Stimulated activated CD8-positive, alpha-beta memory T cell treated with anti-CD3 and anti-CD28 coated beads, Interleukin-4, amount 100 ng/mL, for 4 hours (primary cell): ENCODE data around the gene ST8SIA5.
"Not testable (repeated sequence)": the region's sequence is repeated elsewhere in the genome, so short reads cannot be mapped to it uniquely, and the experiment has no call there.

Experiments
- DNase-seq, 2 donors: peaks; one replicate each; pipeline ENCODE4 v3.0.0-alpha.2; 2020; ENCODE audit warnings: low read depth in 2 of 2, low spot score in 1 of 2

The ST8SIA5 gene, protein sequence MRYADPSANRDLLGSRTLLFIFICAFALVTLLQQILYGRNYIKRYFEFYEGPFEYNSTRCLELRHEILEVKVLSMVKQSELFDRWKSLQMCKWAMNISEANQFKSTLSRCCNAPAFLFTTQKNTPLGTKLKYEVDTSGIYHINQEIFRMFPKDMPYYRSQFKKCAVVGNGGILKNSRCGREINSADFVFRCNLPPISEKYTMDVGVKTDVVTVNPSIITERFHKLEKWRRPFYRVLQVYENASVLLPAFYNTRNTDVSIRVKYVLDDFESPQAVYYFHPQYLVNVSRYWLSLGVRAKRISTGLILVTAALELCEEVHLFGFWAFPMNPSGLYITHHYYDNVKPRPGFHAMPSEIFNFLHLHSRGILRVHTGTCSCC

DNA sequence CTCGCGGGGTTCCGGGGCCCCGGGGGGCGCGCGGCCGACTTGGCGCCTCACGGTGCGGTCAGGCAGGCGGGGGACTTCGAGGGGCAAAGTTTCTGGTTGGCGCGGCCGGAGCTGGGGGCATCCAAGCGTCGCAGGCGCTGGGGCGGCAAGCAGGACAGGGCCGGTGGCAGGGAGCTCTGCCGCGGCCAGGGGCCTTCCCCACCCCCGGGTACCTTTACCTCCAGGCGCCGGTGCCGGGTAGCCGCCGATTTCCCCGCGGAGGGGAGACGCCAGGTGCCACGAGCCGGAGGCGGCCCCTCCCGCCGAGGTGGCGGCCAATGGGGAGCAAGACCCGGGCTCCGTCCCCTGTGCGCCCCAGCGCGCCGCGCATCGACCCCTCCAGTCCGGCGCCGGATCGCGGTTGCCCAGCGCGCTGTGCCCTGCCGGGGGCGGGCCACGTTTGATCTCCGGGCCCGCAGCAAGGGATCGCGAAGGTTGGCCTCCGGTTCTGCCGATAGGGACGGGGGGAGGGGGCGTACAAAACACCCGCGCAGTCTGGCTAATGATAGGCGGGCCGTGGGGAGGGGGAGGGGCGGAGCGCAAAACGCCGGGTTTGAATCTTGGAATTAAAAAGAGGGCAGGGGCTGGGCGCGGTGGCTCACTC, at the start of gene ST8SIA5:
TSS of gene ST8SIA5 (minus strand) at position 495 of the 643 bp plus-strand sequence. CDS start 545 bp downstream, outside the sequence.
- no peak for DNase-seq

DNA sequence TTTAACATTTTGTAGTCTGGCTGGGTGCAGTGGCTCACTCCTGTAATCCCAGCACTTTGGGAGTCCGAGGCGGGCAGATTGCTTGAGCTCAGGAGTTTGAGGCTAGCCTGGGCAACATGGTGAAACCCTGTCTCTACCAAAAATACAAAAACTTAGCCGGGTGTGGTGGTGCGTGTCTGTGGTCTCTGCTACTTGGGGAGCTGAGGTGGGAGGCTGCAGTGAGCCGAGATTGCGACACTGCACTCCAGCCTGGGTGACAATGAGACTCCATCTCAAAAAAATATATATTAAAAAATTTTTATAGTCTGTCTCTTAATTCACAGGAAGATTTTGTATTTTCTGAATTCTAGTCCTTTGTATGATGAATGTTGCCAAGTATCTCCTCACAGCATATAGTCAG, 39.1 kb upstream of the ST8SIA5 start:
- DNase-seq: not testable (repeated sequence)

DNA sequence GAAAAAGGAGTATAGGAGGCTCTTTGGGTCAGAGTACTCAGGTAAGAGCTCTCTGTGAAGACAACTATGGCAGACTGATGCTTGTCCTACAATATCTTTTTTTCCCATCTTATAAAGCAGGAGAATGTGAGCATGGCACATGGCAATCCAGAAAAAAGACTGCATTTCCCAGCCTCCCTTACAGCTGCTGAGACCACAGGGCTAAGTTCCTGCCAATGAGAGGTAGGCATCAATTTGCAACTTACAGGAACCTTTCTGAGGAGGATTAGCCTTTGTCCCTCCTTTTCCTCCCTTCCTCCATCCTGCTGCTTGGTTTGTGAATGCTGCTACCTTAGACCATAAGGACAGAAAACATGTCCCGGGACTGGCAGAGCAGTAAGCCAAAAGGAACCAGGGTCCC, 37.8 kb upstream of the ST8SIA5 start:
- no peak for DNase-seq

DNA sequence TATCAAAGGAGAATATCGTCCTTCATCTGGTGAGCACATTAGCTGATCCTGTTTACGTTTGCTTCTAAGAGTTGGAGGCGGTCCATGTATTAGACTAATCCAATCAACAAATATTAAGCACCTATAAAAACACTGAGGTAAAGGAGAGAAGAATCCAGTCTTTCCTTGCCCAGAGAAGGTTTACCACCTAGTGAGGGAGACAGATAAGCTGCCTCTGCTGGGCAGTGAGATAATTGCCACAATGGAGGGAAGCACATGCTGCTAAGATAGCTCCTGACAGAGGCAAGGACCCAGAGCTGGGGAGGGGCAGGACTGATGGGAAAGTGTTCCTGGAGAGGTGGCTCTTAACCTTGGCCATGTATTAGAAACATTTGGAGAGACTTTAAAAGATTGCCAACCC, 36.7 kb upstream of the ST8SIA5 start:
- DNase-seq: no peak

DNA sequence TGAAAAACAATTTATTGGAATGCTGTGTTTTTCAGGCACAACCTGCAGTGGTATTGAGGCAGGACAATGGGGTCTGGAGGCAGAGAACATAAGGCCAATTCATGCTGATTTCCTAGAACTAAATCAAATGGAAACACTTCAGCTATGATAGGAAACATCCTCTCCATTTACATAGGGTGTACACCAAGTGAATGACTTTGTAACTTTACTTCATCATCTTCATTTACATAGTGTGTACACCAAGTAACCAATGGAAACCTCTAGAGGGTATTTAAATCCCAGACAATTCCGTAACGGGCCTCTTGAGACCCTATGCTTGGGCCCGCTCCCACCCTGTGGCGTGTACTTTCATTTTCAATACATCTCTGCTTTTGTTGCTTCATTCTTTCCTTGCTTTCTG, 32.2 kb upstream of the ST8SIA5 start:
- DNase-seq: no peak

DNA sequence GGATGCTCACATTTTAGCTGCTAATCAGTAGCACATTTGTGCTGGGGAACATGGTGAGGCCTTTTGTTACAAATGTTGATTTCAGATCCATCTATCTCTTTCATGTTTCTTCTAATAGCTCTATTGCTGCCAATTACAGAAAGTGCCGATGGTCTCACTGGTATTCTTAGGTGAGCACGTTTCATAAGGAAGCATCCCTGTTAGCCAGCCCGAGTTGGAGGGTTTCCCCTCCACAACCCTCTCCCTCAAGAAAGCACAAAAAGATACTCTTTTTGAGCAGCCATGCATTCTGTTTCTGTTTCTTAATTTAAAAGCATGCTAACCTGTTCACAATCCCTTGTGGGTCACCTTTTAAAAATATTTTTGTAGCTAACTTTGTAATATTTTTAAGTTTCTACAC, 30.8 kb upstream of the ST8SIA5 start:
- DNase-seq: no peak

DNA sequence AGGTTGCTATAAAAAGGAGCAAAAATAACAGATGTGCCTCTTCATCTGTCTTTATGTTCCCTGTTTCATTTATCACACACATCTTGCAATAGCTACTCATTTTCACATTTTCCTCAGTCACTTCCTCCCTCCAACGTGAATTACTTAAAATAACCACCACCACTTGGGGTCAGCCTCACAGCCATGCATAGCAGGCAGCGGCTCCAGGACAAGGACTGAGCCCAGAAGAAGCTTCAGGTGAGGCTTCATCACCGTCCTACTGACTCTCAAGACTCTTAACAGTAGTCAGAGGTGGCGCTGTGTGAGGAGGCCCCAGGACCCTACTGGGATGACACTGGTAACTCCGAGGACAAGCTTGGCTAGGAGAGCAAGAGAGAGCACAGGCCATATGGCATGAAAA, 15.5 kb upstream of the ST8SIA5 start:
- no peak for DNase-seq

DNA sequence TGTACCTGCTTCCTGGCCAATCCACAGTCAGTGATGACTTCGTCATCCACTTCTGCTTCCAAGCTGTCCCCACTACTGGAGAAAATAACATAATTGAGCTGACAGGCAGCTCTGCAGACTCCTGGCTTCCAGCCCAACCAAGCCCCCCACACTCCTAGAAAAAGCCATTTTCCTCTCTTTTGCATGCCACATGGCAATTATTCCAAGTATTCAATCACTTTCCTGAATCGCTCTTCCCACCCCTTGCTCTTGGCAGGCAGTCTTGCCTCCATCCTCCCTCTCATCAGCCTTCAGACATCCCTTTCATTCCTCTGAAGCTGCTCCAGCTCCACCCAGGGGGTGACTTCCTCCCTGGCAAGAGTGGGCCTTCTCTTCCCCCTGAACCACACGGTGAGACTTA, 14.3 kb upstream of the ST8SIA5 start:
- no peak for DNase-seq

DNA sequence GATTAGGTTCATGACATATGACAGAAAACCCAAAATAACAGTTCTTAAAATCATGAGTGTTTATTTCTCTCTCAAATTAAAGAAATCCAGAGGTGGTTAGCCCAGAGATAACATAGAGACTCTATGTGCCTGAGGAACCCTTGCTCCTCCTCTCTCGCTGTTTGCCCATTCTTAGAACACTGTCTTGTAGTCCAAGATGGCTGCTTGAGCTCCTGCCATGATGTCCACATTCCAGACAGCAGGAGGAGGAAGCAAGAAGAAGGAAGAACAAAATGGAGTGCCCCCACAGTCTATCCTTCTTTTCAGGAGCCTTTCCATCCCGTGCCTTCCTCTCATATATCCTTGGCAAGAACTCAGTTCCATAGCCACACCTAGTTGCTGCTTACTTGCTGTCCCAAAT, 13.9 kb upstream of the ST8SIA5 start:
- DNase-seq: no peak

DNA sequence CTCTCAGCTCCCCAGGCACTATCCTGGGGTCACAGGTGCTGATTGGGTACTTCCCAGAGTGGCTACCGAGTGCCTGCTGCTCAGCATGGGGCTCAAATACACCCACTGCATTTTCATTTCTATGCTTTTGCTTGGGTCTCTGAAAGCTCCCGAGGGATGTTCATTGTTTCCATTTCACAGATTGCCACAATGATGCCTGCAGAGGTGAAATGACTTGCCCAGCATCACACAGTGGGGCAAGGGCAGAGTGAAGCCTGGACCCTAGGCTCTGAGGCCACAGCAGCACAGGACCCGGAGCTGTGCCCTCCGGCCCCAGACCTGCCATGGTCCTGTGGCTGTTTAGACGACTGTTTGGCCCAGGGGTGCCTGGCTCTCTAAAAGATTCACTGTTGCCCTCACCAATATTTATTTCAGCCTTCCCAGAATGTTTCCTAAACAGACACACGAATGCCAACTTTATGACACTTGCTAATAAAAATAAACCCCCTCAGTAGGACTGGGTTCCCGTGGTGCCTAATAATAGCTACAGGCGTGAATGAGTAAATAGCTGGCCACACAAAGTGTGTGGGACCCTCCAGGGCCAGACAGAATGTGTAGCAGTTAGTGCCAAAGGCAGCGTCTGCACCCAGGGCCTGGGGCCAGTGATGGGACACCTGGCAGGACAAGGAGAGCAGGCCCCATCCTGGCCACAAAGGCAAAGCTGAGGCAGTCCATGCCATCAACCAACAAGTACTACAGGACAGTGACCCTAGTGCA, 11.5 kb upstream of the ST8SIA5 start:
- DNase-seq: no peak

DNA sequence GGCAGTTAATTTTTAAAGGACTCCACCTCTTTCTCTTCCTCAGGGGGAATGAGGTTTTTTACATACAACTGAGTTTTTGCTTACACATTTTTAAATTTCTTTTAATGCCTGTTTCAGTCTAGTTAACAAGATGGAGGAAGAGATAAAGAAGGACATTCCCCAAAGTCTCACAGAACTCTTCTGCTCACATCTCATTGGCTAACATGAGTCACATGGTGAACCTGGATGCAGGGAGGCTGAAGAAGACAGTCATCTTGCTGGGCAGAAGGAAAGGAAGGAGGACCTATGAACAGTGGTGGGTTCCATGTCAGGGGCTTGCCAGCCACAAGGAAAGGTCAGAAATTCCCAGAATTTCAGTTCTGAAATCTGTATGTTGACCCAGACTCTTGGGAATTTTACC, 10.4 kb upstream of the ST8SIA5 start:
- no peak for DNase-seq

DNA sequence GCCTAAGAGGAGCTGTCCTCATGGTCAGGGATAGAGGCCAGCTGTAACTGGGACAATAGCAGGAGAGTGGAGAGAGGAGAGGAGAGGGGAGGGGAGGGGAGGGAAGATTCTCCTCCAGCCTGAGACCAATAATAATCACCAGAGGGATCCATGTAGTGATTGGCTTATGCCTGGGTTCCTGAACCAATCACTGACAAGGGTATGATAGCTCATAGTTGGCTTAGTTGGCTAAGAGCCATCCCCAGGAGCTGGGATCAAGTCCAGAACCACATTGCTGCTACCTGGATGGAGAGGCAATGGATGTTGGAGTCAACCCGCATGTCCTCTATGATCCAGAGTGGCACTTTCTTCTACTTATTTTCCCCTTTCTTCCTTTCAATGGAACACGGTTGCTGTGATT, 7.7 kb upstream of the ST8SIA5 start:
- DNase-seq: no peak

DNA sequence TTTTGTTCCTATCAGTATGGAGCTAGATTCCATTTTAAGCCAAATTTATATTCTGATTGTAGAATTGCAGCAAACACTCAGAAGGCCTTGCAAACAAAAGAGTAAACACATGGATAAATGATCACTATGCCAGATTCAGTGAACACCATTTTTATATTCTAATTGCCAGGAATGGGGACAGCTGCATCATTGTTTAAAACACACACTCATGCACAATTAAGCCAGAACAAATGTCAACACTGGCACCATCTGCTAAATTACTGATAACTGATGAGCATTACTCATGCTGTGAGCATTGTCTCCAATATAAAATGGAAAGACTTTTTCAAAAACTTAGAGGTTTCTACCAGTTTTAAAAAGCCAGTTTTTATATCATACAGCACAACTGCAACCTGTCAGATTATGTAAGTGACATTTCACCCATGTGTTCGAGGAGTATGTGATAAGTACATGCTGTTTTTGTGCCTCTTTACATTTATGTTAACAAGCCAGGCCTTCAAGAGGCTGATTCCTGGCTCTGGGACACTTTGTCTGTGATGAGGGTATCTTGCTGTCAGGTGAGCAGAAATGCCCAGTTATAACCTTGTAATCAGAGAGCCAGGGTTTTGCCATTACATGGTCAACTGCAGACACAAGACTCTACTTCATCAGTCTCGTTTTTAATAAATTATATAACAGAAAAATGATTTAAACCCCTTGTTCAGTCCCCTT, 4.4 kb upstream of the ST8SIA5 start:
- DNase-seq: no peak

DNA sequence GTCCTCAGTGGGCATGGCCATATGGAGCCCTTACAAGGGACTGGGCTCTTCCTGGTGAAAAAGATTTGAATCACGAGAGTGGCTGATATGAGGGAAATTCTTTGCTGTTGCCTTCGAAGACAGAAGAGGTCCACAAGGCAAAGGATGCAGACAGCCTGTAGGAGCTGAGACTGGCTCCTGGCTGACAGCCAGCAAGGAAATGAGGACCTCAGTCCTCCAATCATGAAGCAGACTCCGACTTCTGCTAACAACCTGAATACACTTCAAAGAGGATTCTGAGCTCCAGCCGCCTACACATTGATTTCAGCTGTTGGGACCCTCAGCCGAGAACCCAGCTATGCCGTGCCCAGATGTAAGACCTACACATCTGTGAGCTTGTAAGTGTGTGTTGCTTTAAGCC, 3.0 kb upstream of the ST8SIA5 start:
- no peak for DNase-seq

DNA sequence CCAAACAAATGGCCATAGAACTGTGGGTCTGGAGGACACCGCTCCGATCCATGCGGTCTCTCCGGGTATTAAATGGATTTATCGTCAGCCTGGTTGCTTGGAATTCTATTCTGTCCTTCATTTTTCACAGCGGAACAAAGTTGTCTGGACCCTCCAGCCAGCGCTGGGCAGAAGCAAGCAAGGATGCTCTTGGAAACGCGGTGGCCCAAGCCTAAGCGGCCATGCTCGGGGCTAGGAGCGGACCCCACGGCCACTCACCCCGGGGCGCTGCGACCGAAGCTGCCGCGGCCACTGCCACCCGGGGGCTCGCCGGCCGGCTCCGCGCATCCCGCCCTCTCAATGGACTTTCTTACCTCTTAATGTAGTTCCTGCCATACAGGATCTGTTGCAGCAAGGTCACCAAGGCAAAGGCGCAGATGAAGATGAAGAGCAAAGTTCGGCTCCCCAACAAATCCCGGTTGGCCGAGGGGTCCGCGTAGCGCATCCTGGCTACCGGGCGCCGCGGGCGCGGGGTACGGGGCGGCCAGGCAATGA, 761 bp downstream of the ST8SIA5 start:
- no peak for DNase-seq

DNA sequence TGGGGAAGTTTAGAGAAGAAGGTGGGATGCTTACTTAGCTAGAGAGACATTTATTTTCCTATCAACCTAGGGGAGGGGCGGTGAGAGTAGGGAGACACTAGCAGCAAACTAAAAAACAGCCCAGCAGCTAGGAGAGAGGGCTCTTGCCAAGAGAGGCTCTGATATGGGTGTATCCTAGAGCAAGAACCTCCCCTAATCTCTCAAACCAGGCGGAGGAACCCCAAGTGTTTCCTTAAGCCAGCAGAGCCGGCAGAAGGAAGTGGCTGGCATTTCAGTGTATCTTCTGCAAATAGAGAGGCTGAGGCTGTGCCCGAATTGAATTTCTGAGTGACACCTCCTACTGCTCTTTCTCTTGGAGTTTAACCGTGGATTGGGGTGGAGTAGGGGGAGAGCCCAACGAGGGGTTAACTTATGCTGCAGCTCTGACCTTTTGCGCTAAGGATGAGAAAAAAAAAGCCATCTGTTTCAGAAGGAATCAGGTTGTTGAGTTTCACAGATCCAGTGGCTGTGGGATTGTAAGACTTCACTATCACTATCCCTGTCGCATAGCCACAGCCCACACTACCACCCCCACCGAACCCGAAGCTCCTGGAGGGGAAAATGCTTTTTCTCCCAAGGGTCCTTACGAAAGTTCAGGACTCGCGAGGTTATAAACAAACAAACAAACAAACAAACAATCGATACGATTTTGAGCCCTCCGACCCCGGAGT, 1.4 kb downstream of the ST8SIA5 start:
- DNase-seq: no peak

DNA sequence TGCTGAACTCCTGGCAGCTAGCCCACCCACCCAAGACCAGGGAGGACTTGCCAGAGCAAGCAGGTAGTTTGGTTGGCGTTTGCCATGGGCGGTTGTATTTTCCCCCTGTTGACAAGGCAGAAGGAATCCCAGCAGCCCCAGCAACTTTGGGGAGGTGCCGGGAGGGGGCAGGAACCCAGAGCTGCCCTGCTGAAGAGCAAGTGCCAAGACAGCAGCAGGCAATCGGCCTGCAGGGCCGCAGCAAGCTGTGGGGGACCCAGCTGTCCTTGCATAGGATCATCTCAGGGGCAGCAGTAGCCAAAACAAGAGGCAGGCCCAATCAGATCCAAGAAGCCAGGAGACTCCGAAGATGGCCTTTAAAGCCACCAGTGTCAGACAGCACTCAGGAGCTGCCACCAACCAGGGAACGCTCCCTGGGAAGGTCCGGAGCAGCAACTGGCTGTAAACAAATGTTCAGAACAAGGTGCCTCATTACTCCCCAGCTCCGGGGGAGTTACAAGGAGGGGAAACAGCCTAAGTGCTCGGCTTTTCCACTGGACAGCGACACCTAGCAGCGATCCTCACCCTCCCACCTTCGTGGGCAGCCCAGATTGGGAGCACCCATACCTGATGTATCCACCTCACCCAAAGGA, 2.1 kb downstream of the ST8SIA5 start:
- no peak for DNase-seq

DNA sequence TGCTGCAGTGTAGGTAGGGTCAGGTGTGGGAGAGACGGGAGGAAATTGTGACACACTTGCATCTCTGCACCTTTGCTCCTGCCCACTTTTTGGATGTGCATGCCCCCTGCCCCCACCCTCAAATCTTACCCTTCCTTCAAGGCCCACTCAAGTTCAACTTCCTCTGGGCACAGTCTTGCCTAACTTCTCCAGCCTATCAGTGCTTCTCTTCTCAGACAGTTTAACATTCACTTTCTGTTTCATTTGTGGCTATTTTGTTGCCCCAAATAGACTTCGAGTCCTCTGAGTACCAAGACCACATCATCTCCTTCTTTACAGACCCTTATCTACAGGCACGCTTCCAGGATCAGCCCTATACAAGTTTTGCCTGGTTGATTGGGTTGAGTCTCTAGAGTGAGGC, 2.7 kb downstream of the ST8SIA5 start:
- DNase-seq: no peak

DNA sequence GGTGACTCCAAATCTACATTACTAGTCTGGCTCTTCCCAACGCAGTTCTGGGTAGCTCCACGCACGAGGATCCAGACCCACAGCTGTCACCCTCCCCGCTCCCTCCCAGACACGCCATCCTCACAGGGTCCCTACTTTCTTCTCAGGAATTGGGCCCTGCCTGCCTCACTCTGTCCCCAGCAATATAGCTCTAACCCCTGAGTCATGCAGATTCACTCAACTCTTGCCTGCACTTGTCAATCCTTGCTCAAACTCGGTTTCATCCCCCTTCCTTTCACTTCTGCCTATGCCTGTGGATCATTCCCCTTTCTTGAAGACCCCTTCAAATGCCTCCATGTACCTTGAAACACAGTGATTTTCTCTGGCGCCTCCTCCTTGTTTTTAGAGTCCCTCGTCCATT, 5.0 kb downstream of the ST8SIA5 start:
- DNase-seq: no peak

DNA sequence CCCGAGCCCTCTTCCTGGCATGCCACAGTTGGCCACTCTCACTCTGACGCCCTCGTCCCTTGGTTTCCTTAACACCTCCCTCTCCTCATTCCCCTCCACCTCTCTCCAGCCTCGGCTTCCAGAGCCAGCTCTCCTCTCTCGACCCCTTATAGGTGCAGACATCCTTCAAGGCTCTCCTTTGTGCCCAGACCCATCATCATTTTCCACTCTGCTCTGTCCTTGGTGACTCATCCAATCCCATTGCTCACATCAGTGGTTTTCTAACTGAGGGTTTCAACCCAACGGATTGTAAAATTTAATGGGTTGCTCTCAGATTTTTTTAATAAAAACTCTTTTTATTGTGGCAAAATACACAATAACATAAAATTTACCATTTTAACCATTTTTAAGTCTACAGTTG, 6.2 kb downstream of the ST8SIA5 start:
- no peak for DNase-seq
